Kidney (tissue), 14 donors: ENCODE results near the gene TDRKH. TPM values are rescaled to one million over a fixed set of nuclear protein-coding genes. Genes with fewer than 3 reads are reported as not detected.

ENCODE experiments used
- DNase-seq, 5 donors: peaks; one replicate each; pipeline ENCODE4 v3.0.0-alpha.2; 2013 to 2020
- FAIRE-seq: peaks from 2 replicates; lab custom pipeline; 2012; peaks lifted over from hg19 to GRCh38; lab: Jason Lieb, UNC
- H3K27ac ChIP-seq, 2 donors: one replicate each; pipeline ENCODE4 v1.7.0; 2013; ENCODE audit warnings: low read depth in 2 of 2, low read length in 2 of 2, inconsistent platforms in 1 of 2
- H3K27me3 ChIP-seq: one replicate; pipeline ENCODE4 v1.7.1; 2013; ENCODE audit warnings: low read length, inconsistent platforms; ENCODE audit not compliant: control insufficient read depth, insufficient read depth
- H3K36me3 ChIP-seq, 3 donors: one replicate each; pipeline versions ENCODE4 v1.7.0 to v1.7.1; 2013; ENCODE audit warnings: low read length in 3 of 3, control low read depth in 1 of 3, inconsistent platforms in 1 of 3; ENCODE audit not compliant: insufficient read depth in 3 of 3, control insufficient read depth in 2 of 3
- H3K4me1 ChIP-seq, 3 donors: one replicate each; pipeline versions ENCODE4 v1.7.0 to v1.7.1; 2013; ENCODE audit warnings: low read length in 3 of 3, inconsistent platforms in 1 of 3, low read depth in 1 of 3; ENCODE audit not compliant: control insufficient read depth in 2 of 3, insufficient read depth in 2 of 3
- H3K4me3 ChIP-seq, 3 donors: one replicate each; pipeline versions ENCODE4 v1.7.0 to v1.8.1; 2013; ENCODE audit warnings: low read length in 3 of 3, control low read depth in 1 of 3, inconsistent platforms in 1 of 3
- H3K9ac ChIP-seq, 3 donors: one replicate each; pipeline versions ENCODE4 v1.7.0 to v1.7.1; 2013; ENCODE audit warnings: low read length in 3 of 3, control low read depth in 1 of 3, inconsistent platforms in 1 of 3
- H3K9me3 ChIP-seq, 3 donors: one replicate each; pipeline versions ENCODE4 v1.7.0 to v1.7.1; 2013; ENCODE audit warnings: low read length in 3 of 3, control low read depth in 1 of 3, inconsistent platforms in 1 of 3; ENCODE audit not compliant: control insufficient read depth in 2 of 3, insufficient read depth in 1 of 3
- intact Hi-C: fragments of 100-400 bp; cut with DNase I; formaldehyde crosslinking; loops from one replicate; pipeline ENCODE4 v1.11.1; 2022
- polyA plus RNA-seq: library from polyadenylated mRNA; stranded (reverse); fragments of 350-450 nt; fragmentation: Illumina TruSeq; extraction: RNeasy Lipid Tissue Mini Kit (QIAGEN cat#74804); gene quantifications from one replicate; pipeline ENCODE4 v1.2.3, GENCODE V29; 2014; ENCODE audit warnings: low read depth, low replicate concordance; ENCODE audit not compliant: insufficient read depth
- total RNA-seq: library from RNA; stranded (reverse); fragmentation: NEBNext Ultra II Directional; extraction: Animal tissue kit (Norgen Biotek cat#: 25700); gene quantifications from one replicate; pipeline ENCODE4 v1.2.1, GENCODE V29; 2021
- TF ChIP-seq, protein P1 (sequence below): IDR thresholded peaks from 3 replicates; pipeline ENCODE4 v1.5.1; 2012; ENCODE audit warnings: mild to moderate bottlenecking, moderate library complexity, borderline replicate concordance; ENCODE audit not compliant: insufficient read depth; ENCODE audit errors: extremely low read depth
- donor health status: control.
- donor health status: control.
- donor health status: control.
- donor health status: control.
- donor health status: control.
- donor health status: DM: yes; HTN: yes; CAD: no.
- donor health status: Normal renal cell carcinoma (clear cell type).

The TDRKH gene
- total and polyA plus RNA-seq, 2 donors from 2014 or later, result 5.3 to 13.5 TPM

GRCh38 chr1:151728151-151729054, 61.9 kb downstream of the TDRKH start:
- TF ChIP-seq, protein P1, sequence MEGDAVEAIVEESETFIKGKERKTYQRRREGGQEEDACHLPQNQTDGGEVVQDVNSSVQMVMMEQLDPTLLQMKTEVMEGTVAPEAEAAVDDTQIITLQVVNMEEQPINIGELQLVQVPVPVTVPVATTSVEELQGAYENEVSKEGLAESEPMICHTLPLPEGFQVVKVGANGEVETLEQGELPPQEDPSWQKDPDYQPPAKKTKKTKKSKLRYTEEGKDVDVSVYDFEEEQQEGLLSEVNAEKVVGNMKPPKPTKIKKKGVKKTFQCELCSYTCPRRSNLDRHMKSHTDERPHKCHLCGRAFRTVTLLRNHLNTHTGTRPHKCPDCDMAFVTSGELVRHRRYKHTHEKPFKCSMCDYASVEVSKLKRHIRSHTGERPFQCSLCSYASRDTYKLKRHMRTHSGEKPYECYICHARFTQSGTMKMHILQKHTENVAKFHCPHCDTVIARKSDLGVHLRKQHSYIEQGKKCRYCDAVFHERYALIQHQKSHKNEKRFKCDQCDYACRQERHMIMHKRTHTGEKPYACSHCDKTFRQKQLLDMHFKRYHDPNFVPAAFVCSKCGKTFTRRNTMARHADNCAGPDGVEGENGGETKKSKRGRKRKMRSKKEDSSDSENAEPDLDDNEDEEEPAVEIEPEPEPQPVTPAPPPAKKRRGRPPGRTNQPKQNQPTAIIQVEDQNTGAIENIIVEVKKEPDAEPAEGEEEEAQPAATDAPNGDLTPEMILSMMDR, result no peak
- DNase-seq (no peak), FAIRE-seq (no peak)
- intact Hi-C loops, result no loop called here
- Histone ChIP-seq H3K9me3 (no peaks in the 10 kb centered on the region), H3K27ac (no peak overlapping the region), H3K9ac (no peak overlapping the region), H3K36me3 (no peaks in the 10 kb centered on the region), H3K4me3 (no peak overlapping the region), H3K4me1 (peaks cover 0 to 8% (median 0%) of the 10 kb centered on the region in 3 donors), H3K27me3 (no peaks in the 10 kb centered on the region)

- peaks cover 9% of the 10 kb centered on the region for H3K27me3 ChIP-seq
- intact Hi-C loops, result no loop called here
- TF ChIP-seq, protein P1, result no peak
- DNase-seq (no peak), FAIRE-seq (no peak)
- H3K9ac ChIP-seq, result no peak overlapping the region
- H3K4me1 ChIP-seq, result peaks cover 0 to 4% (median 2%) of the 10 kb centered on the region in 3 donors
- no peaks in the 10 kb centered on the region for H3K9me3 ChIP-seq
- no peaks in the 10 kb centered on the region for H3K36me3 ChIP-seq
- no peak overlapping the region for H3K27ac ChIP-seq
- no peak overlapping the region for H3K4me3 ChIP-seq
These were observed 66.5 kb downstream of the TDRKH start for GRCh38 chr1:151723726-151724370.

Other genes with a start within 250 kb of the TDRKH start
- gene SNX27, start 178.4 kb downstream of the TDRKH start, total RNA-seq, result 46.3 TPM
- 13.5 TPM for gene SNX27, start 178.4 kb downstream of the TDRKH start, polyA plus RNA-seq
- gene CELF3, start 73.7 kb downstream of the TDRKH start, total RNA-seq, result not detected
- gene CELF3, start 73.7 kb downstream of the TDRKH start, polyA plus RNA-seq, result 0.39 TPM
- gene RIIAD1, start 69.0 kb downstream of the TDRKH start, total RNA-seq, result not detected
- 4.0 TPM for gene RIIAD1, start 69.0 kb downstream of the TDRKH start, polyA plus RNA-seq
- 65.3 TPM for gene MRPL9, start 27.0 kb downstream of the TDRKH start, total RNA-seq
- 87.1 TPM for gene MRPL9, start 27.0 kb downstream of the TDRKH start, polyA plus RNA-seq
- gene LINGO4, start 14.9 kb upstream of the TDRKH start, total RNA-seq, result 0.41 TPM
- 0.32 TPM for gene LINGO4, start 14.9 kb upstream of the TDRKH start, polyA plus RNA-seq
- 19.1 TPM for gene RORC, start 41.3 kb upstream of the TDRKH start, total RNA-seq
- 34.5 TPM for gene RORC, start 41.3 kb upstream of the TDRKH start, polyA plus RNA-seq
- 0.57 TPM for gene C2CD4D, start 49.3 kb upstream of the TDRKH start, total RNA-seq
- gene C2CD4D, start 49.3 kb upstream of the TDRKH start, polyA plus RNA-seq, result 0.43 TPM
- gene THEM5, start 63.2 kb upstream of the TDRKH start, total RNA-seq, result not detected
- gene THEM5, start 63.2 kb upstream of the TDRKH start, polyA plus RNA-seq, result not detected
- gene THEM4, start 119.0 kb upstream of the TDRKH start, total RNA-seq, result 17.5 TPM
- 27.9 TPM for gene THEM4, start 119.0 kb upstream of the TDRKH start, polyA plus RNA-seq
- 467 TPM for gene S100A10, start 203.4 kb upstream of the TDRKH start, total RNA-seq
- gene S100A10, start 203.4 kb upstream of the TDRKH start, polyA plus RNA-seq, result 500 TPM
- gene S100A11, start 246.5 kb upstream of the TDRKH start, total RNA-seq, result 835 TPM
- gene S100A11, start 246.5 kb upstream of the TDRKH start, polyA plus RNA-seq, result 925 TPM